Measurements from ENCODE around the gene BLMH.

Gene BLMH

DNA sequence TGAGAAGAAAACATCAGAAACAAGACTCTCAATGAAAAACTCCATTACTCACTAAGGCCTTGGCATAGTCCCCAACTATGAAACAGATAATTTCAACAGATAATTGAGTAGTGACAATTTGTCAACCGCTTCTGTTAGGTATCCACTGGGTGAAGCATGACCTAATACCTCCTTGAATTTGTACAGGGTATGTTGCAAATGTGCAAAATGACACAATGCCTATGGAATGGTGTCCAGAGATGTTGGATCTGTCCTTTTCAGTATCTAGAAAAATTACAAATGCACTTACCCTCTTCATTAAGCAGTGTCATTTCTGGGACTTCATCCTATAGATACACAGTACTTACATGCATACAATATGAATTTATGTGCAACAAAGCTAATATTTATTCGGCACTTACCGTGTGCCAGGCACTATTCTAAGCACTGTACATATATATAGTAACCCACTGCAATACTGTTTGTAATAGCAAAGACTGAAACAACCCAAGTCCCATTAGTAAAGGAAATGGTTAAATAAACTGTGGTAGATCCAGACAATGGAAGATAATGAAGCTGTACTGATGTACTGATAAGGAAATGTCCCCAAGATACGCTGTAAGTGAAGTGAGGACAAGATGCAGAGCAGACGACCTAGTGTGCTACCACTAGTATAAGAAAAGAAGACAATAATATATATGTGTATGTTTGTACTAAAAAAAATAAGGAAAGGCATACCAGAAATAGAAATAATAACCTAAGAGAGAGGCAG is 34.8 kb downstream of the BLMH start:
- no peak for DNase-seq (ENCODE audit: extremely low read depth, low read depth)
- TF ChIP-seq, protein P1, sequence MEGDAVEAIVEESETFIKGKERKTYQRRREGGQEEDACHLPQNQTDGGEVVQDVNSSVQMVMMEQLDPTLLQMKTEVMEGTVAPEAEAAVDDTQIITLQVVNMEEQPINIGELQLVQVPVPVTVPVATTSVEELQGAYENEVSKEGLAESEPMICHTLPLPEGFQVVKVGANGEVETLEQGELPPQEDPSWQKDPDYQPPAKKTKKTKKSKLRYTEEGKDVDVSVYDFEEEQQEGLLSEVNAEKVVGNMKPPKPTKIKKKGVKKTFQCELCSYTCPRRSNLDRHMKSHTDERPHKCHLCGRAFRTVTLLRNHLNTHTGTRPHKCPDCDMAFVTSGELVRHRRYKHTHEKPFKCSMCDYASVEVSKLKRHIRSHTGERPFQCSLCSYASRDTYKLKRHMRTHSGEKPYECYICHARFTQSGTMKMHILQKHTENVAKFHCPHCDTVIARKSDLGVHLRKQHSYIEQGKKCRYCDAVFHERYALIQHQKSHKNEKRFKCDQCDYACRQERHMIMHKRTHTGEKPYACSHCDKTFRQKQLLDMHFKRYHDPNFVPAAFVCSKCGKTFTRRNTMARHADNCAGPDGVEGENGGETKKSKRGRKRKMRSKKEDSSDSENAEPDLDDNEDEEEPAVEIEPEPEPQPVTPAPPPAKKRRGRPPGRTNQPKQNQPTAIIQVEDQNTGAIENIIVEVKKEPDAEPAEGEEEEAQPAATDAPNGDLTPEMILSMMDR (IDR thresholded peaks at IDR 0.05; ENCODE audit: low read depth, low read length, missing control alignments) = no peak
- H3K4me3 ChIP-seq (replicated peaks; ENCODE audit: low read depth, low read length) = no peak overlapping the region

DNA sequence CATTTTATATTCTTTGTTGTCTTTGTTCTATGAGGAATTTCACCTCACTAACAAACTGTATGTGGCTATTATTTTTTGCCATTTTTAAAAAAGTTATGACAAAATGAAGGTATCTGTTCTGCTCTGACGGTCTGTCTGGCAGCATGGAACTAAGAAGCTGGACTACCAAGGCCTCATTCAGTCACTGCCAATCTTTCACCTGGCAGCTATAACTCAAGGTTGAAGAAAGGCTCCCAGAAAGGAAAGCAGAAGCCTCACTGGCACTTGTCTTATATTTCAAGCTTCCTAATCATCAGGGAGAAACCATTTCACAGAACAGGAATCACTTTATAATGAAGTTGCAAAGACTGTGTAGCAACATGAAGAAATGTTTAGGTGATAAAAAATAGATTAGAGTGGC is 37.6 kb downstream of the BLMH start:
- H3K4me3 ChIP-seq (replicated peaks; ENCODE audit: low read depth, low read length) = no peak overlapping the region
- DNase-seq (ENCODE audit: extremely low read depth, low read depth) = no peak
- TF ChIP-seq, protein P1 (IDR thresholded peaks at IDR 0.05; ENCODE audit: low read depth, low read length, missing control alignments) = no peak

DNA sequence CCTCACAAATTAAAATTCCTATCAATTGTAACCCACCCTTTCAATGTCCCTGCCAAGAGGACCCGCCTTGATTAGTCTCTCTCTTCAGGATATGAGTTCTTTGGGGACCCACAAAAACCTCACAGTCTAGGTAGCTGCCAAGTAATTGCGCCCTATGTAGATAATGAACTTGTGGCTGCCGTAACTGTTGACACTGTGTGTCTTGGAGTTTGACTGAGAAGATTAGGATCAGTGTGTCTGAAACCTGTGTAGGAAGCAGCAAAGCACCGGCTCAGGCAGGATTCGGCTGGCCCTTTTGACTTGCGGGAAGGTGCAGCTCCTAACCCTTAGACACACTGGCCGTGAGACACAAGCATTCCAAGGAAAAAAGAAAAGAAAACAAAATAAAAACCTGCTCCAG is 38.4 kb downstream of the BLMH start:
- no peak for DNase-seq (ENCODE audit: extremely low read depth, low read depth)
- TF ChIP-seq, protein P1 (IDR thresholded peaks at IDR 0.05; ENCODE audit: low read depth, low read length, missing control alignments) = no peak
- no peak overlapping the region for H3K4me3 ChIP-seq (replicated peaks; ENCODE audit: low read depth, low read length)

DNA sequence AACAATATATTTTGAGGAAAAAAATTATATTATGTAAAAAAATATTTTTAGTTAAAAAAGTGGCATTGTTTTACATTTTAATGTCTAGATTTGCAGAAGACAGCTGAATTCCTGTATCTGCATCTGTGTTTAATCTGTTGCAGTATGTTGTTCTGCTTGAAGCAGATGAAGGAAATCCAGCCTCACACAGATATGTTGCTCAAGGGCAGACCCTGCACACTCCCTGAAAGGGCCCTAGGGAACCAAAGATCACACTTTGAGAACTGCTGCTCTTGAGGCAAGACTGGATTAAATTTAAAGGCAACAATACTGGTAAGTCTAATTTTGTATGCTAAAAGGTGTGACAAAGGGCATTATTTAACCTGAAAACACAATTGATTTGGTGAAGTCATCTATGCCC is 39.8 kb downstream of the BLMH start:
- DNase-seq (ENCODE audit: extremely low read depth, low read depth) = no peak
- TF ChIP-seq, protein P1 (IDR thresholded peaks at IDR 0.05; ENCODE audit: low read depth, low read length, missing control alignments) = no peak
- H3K4me3 ChIP-seq (replicated peaks; ENCODE audit: low read depth, low read length) = no peak overlapping the region

DNA sequence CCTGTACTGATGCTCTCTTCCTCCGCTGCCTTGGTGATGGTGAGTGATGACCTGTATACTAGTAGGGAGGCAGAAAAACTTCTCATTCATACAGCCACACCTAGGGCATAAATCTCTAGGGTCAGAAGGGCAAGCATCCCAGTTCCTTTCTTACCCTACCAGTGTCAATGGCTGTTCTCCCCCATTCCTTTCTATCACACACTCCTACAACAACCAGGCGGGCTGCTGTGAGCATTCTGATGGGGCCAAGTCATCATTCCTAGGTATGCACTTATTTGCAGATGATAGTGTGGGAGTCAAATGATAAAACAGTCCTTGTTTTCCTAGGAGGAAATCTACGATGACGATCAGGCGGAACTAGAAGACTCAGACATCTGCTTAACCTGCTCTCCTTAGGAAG is 42.3 kb downstream of the BLMH start:
- TF ChIP-seq, protein P1 (IDR thresholded peaks at IDR 0.05; ENCODE audit: low read depth, low read length, missing control alignments) = no peak
- no peak overlapping the region for H3K4me3 ChIP-seq (replicated peaks; ENCODE audit: low read depth, low read length)
- DNase-seq (ENCODE audit: extremely low read depth, low read depth) = no peak

DNA sequence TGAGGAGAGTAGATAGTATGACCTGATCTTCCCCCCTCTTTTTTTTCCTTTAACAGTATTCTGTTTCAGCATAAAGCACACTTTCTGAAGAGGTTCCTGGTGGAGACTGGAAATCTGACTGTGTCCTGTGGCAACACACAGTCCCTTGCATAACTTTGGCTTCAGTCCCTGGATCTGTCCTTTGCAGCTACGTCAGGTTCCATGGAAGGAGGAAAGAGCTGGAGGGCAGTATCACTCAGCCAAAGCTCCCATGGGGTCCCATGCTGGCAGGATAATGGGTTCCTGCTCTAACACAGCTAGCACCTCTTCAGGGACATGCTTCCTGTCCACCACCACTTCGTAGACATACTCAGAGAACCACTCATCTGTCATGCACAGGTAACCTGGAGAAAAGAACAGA is 43.0 kb downstream of the BLMH start:
- no peak for DNase-seq (ENCODE audit: extremely low read depth, low read depth)
- TF ChIP-seq, protein P1 (IDR thresholded peaks at IDR 0.05; ENCODE audit: low read depth, low read length, missing control alignments) = no peak
- H3K4me3 ChIP-seq (replicated peaks; ENCODE audit: low read depth, low read length) = no peak overlapping the region

DNA sequence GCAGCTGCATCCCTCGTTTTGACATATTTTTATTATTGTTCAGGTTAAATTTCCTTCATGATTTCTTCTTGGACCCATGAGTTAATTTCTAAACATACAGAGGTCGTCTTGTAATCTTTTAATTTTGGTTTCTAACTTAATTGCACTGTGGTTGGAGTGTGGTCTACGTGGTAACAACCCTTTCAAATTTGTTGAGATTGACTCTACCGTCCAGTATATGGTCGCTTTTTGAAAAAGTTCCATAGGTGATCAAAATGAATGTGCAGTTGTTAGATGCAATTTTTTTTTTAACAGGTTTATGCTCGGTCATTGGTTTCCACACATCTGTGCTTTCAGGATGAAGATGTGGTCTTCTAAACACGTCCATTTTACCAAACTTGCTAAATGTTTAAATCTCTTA is 45.3 kb downstream of the BLMH start:
- no peak for DNase-seq (ENCODE audit: extremely low read depth, low read depth)
- H3K4me3 ChIP-seq (replicated peaks; ENCODE audit: low read depth, low read length) = no peak overlapping the region
- TF ChIP-seq, protein P1 (IDR thresholded peaks at IDR 0.05; ENCODE audit: low read depth, low read length, missing control alignments) = no peak

Measured in HFF-Myc (cell line).